Panc1 (cell line): ENCODE measurements around the gene NFAT5.

Source experiments
- POLR2AphosphoS5 ChIP-seq: IDR thresholded peaks from 2 replicates; pipeline ENCODE4 v1.6.1; 2012; ENCODE audit warnings: mild to moderate bottlenecking, low read depth, low read length, moderate library complexity
- REST ChIP-seq, 2 experiments: IDR thresholded peaks; 2 replicates each; pipeline ENCODE4 v1.6.1; 2011 to 2012; ENCODE audit warnings: low read depth in 2 of 2, control low read depth in 1 of 2, low read length in 1 of 2, mild to moderate bottlenecking in 1 of 2, moderate library complexity in 1 of 2; ENCODE audit not compliant: insufficient read depth in 1 of 2
- TF ChIP-seq, protein P1 (sequence below): fragments of 450-650 bp; IDR thresholded peaks from 2 replicates; pipeline ENCODE4 v1.5.1; 2017; ENCODE audit warnings: mild to moderate bottlenecking

DNA sequence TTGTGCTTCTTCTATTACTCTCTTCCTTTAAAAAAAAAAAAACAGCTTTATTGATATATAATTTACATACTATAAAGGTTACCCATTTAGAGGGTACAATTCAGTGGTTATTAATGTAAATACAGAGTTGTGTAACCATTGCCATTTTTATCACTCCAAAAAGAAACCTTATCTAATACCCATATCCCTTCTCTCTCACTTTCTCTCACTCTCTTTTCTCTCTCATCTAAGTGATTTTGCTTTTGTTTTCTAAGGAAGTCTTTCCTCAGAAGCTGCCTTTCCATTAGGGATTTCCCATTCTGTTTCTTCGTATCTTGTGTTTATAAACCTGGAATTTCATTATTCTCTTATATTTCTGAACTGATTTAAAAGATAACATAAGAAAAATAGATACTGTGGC, 55.5 kb downstream of the NFAT5 start:
- TF ChIP-seq, protein P1, sequence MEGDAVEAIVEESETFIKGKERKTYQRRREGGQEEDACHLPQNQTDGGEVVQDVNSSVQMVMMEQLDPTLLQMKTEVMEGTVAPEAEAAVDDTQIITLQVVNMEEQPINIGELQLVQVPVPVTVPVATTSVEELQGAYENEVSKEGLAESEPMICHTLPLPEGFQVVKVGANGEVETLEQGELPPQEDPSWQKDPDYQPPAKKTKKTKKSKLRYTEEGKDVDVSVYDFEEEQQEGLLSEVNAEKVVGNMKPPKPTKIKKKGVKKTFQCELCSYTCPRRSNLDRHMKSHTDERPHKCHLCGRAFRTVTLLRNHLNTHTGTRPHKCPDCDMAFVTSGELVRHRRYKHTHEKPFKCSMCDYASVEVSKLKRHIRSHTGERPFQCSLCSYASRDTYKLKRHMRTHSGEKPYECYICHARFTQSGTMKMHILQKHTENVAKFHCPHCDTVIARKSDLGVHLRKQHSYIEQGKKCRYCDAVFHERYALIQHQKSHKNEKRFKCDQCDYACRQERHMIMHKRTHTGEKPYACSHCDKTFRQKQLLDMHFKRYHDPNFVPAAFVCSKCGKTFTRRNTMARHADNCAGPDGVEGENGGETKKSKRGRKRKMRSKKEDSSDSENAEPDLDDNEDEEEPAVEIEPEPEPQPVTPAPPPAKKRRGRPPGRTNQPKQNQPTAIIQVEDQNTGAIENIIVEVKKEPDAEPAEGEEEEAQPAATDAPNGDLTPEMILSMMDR: no peak
- TF ChIP-seq POLR2AphosphoS5: no peak
- no peak for TF ChIP-seq REST (IDR thresholded peaks at IDR 0.05; ENCODE audit: insufficient read depth in 1 of 2, low read depth in 2 of 2, low read length in 1 of 2)
